Mesendoderm (in vitro differentiated cells): Measurements from ENCODE around the gene SAMD7.

Source experiments
- DNase-seq: peaks from one replicate; pipeline ENCODE4 v3.0.0; 2013
- H2AK5ac ChIP-seq: 2 replicates; pipeline ENCODE4 v1.6.1; 2013; ENCODE audit warnings: low read length, inconsistent platforms
- H2BK120ac ChIP-seq: 2 replicates; pipeline ENCODE4 v1.6.1; 2013; ENCODE audit warnings: low read depth, mild to moderate bottlenecking, low read length, moderate library complexity, mixed read lengths
- H2BK15ac ChIP-seq: replicated peaks from 2 replicates; pipeline ENCODE4 v1.6.1; 2013; ENCODE audit warnings: low read depth, mild to moderate bottlenecking, moderate library complexity
- H2BK5ac ChIP-seq: 2 replicates; pipeline ENCODE4 v1.6.1; 2013; ENCODE audit warnings: low read length, inconsistent platforms
- H3K18ac ChIP-seq: 2 replicates; pipeline ENCODE4 v1.6.1; 2013; ENCODE audit warnings: mild to moderate bottlenecking, low read length, mixed read lengths
- H3K23ac ChIP-seq: one replicate; pipeline ENCODE4 v1.6.1; 2013; ENCODE audit warnings: low read length
- H3K27ac ChIP-seq: 2 replicates; pipeline ENCODE4 v1.5.1; 2013; ENCODE audit warnings: low read depth, mild to moderate bottlenecking, inconsistent platforms, low read length, moderate library complexity
- H3K27me3 ChIP-seq: 2 replicates; pipeline ENCODE4 v1.6.1; 2013; ENCODE audit warnings: low read length, control low read depth, mild to moderate bottlenecking, inconsistent platforms; ENCODE audit not compliant: insufficient read depth, poor library complexity
- H3K36me3 ChIP-seq: 2 replicates; pipeline ENCODE4 v1.6.1; 2013; ENCODE audit warnings: low read length, inconsistent platforms; ENCODE audit not compliant: control insufficient read depth, insufficient read depth
- H3K4ac ChIP-seq: one replicate; pipeline ENCODE4 v1.6.1; 2013; ENCODE audit warnings: low read depth, mild to moderate bottlenecking, low read length, moderate library complexity
- H3K4me1 ChIP-seq: 2 replicates; pipeline ENCODE4 v1.6.1; 2013; ENCODE audit warnings: low read depth, low read length, inconsistent platforms; ENCODE audit not compliant: control insufficient read depth
- H3K4me2 ChIP-seq: 2 replicates; pipeline ENCODE4 v1.6.1; 2013; ENCODE audit warnings: low read length
- H3K4me3 ChIP-seq: 2 replicates; pipeline ENCODE4 v1.5.1; 2013; ENCODE audit warnings: mild to moderate bottlenecking, low read length
- H3K56ac ChIP-seq: one replicate; pipeline ENCODE4 v1.6.1; 2013; ENCODE audit warnings: low read length
- H3K79me1 ChIP-seq: 2 replicates; pipeline ENCODE4 v1.6.1; 2013; ENCODE audit warnings: low read length, inconsistent platforms
- H3K79me2 ChIP-seq: 2 replicates; pipeline ENCODE4 v1.6.1; 2013; ENCODE audit warnings: mild to moderate bottlenecking, low read length; ENCODE audit not compliant: control insufficient read depth, insufficient read depth
- H3K9ac ChIP-seq: 2 replicates; pipeline ENCODE4 v1.6.1; 2013; ENCODE audit warnings: low read length, inconsistent platforms
- H4K5ac ChIP-seq: one replicate; pipeline ENCODE4 v1.6.1; 2013; ENCODE audit warnings: low read length
- H4K8ac ChIP-seq: one replicate; pipeline ENCODE4 v1.6.1; 2013; ENCODE audit warnings: low read depth, mild to moderate bottlenecking, control low read depth, low read length, moderate library complexity
- WGBS: extraction: QIAGEN DNeasy Blood & Tissue Kit; methylation state at CpG from one replicate; pipeline ENCODE4 v1.1.7; 2013; ENCODE audit warnings: low lambda C conversion rate, missing lambda C conversion rate; ENCODE audit not compliant: insufficient coverage; ENCODE audit errors: extremely low coverage; 5-methylcytosine and 5-hydroxymethylcytosine counted together

The SAMD7 gene

DNA sequence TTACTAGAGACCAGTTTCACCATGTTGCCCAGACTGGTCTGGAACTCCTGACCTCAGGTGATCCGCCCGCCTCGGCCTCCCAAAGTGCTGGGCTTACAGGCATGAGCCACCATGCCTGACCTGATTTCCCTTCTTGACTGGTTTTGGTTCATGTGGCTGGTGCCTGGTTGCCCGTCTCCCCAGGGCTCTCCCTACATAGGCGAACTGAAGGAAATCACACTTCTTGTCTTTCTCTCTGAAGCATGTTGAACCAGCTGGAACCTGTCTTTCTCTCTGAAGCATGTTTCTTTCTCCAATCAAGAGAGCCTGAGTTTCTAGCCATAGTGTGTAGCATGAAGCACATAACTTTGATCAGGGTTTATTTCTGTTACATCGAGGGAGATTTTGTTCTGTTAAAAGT lies 16.3 kb upstream of the SAMD7 start:
- Histone ChIP-seq H3K27me3 (no peaks in the 10 kb centered on the region), H2BK120ac (no peak overlapping the region), H2BK5ac (no peak overlapping the region), H3K36me3 (no peaks in the 10 kb centered on the region), H3K56ac (no peak overlapping the region), H4K5ac (no peak overlapping the region), H4K8ac (no peak overlapping the region), H3K18ac (no peak overlapping the region), H3K4ac (no peak overlapping the region), H3K79me2 (no peaks in the 10 kb centered on the region), H2AK5ac (no peak overlapping the region), H3K27ac (no peak overlapping the region), H3K4me2 (no peak overlapping the region), H3K4me3 (no peak overlapping the region), H3K23ac (no peak overlapping the region), H3K4me1 (no peaks in the 10 kb centered on the region), H3K79me1 (no peaks in the 10 kb centered on the region), H3K9ac (no peak overlapping the region), H2BK15ac (no peak overlapping the region)
- WGBS, result no CpG with 5 or more reads among the region's 6 CpGs
- no peak for DNase-seq

DNA sequence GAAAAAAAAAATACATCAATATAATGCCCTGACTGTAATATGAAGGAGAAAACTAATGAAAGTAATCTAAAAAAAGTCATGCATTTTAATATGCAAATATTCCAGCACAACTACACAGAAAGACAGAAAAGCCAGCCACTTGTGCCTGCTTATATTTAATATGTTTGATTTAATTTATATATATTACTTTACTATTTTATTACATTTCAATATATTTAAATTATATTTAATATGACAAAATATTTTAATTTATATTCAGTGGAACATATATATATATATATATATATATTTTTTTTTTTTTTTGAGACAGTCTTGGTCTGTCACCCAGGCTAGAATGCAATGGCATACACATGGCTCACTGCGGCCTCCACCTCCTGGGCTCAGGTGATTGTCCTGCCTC lies 14.1 kb upstream of the SAMD7 start:
- Histone ChIP-seq H3K79me2 (no peaks in the 10 kb centered on the region), H4K5ac (no peak overlapping the region), H3K18ac (no peak overlapping the region), H3K23ac (no peak overlapping the region), H3K4me3 (no peak overlapping the region), H2BK120ac (no peak overlapping the region), H3K4ac (no peak overlapping the region), H3K9ac (no peak overlapping the region), H3K27me3 (no peaks in the 10 kb centered on the region), H2BK15ac (no peak overlapping the region), H3K27ac (no peak overlapping the region), H3K79me1 (no peaks in the 10 kb centered on the region), H3K4me2 (no peak overlapping the region), H3K36me3 (no peaks in the 10 kb centered on the region), H3K56ac (no peak overlapping the region), H2BK5ac (no peak overlapping the region), H4K8ac (no peak overlapping the region), H2AK5ac (no peak overlapping the region), H3K4me1 (no peaks in the 10 kb centered on the region)
- no CpG with 5 or more reads among the region's 1 CpG for WGBS
- DNase-seq, result no peak

DNA sequence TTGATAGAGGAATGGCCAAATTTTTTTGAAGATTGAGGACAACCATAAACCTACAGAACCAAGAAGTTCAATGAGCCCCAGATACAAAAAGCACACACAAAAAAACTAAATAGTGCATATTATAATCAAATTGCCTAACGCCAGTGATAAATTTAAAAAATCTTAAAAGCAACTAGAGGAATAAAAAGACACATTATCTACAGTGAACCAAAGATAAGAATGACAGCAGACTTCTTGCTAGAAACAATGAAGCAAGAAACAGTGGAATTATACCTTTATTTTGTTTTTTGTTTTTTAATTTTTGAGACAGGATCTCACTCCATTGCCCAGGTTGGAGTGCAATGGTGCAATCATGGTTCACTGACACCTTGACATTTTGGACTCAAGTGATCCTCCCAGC lies 9.9 kb upstream of the SAMD7 start:
- H4K8ac ChIP-seq, result no peak overlapping the region
- H4K5ac ChIP-seq, result no peak overlapping the region
- H3K9ac ChIP-seq, result no peak overlapping the region
- H3K4me1 ChIP-seq, result no peaks in the 10 kb centered on the region
- H3K56ac ChIP-seq, result no peak overlapping the region
- H2BK15ac ChIP-seq, result no peak overlapping the region
- H3K79me1 ChIP-seq, result no peaks in the 10 kb centered on the region
- no peak overlapping the region for H3K4me2 ChIP-seq
- no peak for DNase-seq
- no peak overlapping the region for H3K4ac ChIP-seq
- no peaks in the 10 kb centered on the region for H3K36me3 ChIP-seq
- H2BK5ac ChIP-seq, result no peak overlapping the region
- no CpG with 5 or more reads among the region's 1 CpG for WGBS
- no peak overlapping the region for H3K18ac ChIP-seq
- no peak overlapping the region for H3K4me3 ChIP-seq
- no peak overlapping the region for H2AK5ac ChIP-seq
- no peak overlapping the region for H2BK120ac ChIP-seq
- no peak overlapping the region for H3K27ac ChIP-seq
- no peak overlapping the region for H3K23ac ChIP-seq
- H3K27me3 ChIP-seq, result no peaks in the 10 kb centered on the region
- H3K79me2 ChIP-seq, result no peaks in the 10 kb centered on the region

DNA sequence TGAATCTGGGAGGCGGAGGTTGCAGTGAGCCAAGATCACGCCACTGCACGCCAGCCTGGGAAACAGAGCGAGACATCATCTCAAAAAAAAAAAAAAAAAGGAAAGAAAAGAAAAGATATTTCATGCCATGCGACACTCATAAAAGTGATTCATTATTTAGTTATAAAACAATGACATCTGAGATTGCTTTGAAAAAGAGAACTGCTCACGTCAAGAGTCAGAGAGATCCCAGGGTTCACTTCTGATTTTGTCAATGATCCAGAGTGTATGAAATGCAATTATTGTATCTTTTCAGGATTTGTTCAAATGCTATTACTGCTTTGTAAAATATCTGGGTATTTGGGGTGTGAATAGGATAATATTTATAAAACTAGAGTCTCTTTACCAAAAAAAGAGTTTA lies 6.0 kb upstream of the SAMD7 start:
- H3K9ac ChIP-seq, result no peak overlapping the region
- no peaks in the 10 kb centered on the region for H3K79me1 ChIP-seq
- H3K79me2 ChIP-seq, result no peaks in the 10 kb centered on the region
- no peak overlapping the region for H4K8ac ChIP-seq
- H3K23ac ChIP-seq, result no peak overlapping the region
- no peaks in the 10 kb centered on the region for H3K27me3 ChIP-seq
- H3K27ac ChIP-seq, result no peak overlapping the region
- no peak overlapping the region for H2AK5ac ChIP-seq
- H3K4me3 ChIP-seq, result no peak overlapping the region
- no peak overlapping the region for H3K4ac ChIP-seq
- no peak for DNase-seq
- no peak overlapping the region for H3K4me2 ChIP-seq
- no peak overlapping the region for H2BK15ac ChIP-seq
- H3K56ac ChIP-seq, result no peak overlapping the region
- peaks cover 6% of the 10 kb centered on the region for H3K4me1 ChIP-seq
- H4K5ac ChIP-seq, result no peak overlapping the region
- H3K18ac ChIP-seq, result no peak overlapping the region
- no peak overlapping the region for H2BK5ac ChIP-seq
- no peak overlapping the region for H2BK120ac ChIP-seq
- no CpG with 5 or more reads among the region's 6 CpGs for WGBS
- no peaks in the 10 kb centered on the region for H3K36me3 ChIP-seq

DNA sequence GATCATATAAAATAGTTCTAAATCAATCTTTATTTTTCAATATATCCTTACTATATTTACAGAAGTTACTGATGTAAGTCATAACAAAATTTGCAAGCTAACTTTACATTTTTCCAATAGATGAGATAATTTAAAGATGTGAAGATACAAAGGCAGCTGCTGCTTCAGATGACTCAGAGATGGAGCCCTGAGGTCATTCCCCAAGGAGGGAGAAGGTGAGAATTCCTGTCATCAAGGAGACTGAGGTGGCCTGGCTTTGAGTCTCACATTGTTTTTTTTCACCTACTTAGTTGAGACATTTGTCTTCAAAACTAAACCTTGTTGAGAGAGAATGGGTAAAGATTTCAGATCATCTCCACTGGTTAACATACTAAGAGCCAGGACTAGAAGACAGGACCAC lies 3.9 kb upstream of the SAMD7 start:
- Histone ChIP-seq H3K36me3 (no peaks in the 10 kb centered on the region), H3K18ac (no peak overlapping the region), H3K27me3 (no peaks in the 10 kb centered on the region), H3K4me1 (peaks cover 6% of the 10 kb centered on the region), H2BK5ac (no peak overlapping the region), H3K4me2 (no peak overlapping the region), H3K4me3 (no peak overlapping the region), H3K9ac (no peak overlapping the region), H3K79me1 (no peaks in the 10 kb centered on the region), H2BK120ac (no peak overlapping the region), H2BK15ac (no peak overlapping the region), H3K4ac (no peak overlapping the region), H4K8ac (no peak overlapping the region), H3K79me2 (no peaks in the 10 kb centered on the region), H3K23ac (no peak overlapping the region), H4K5ac (no peak overlapping the region), H2AK5ac (no peak overlapping the region), H3K27ac (no peak overlapping the region), H3K56ac (no peak overlapping the region)
- peak; percentile 94 for DNase-seq

DNA sequence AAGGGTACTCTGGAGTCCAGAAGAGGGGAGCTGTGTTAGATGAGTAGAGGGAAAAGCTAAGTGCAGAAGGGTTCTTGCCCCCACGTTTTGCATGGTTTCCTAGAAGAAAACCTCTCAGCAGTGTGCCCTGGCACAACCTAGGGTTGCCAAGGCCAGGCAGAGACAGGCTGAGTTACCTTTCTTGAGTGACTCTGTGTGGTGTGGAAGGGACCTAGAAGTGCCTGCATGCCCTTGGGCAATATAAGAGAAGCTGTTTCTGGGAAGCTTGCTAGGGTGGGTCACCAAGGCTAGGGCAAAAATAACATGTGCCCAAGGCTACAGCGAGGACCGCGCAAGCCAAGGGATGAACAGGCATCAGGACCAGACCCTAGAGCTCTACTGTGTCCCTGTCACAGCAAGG lies 3.4 kb upstream of the SAMD7 start:
- no peaks in the 10 kb centered on the region for H3K36me3 ChIP-seq
- H3K79me2 ChIP-seq, result no peaks in the 10 kb centered on the region
- no peaks in the 10 kb centered on the region for H3K79me1 ChIP-seq
- no peak overlapping the region for H3K23ac ChIP-seq
- H3K4me3 ChIP-seq, result no peak overlapping the region
- no peak overlapping the region for H2BK15ac ChIP-seq
- H3K27ac ChIP-seq, result peak overlapping the region; percentile 30
- H3K27me3 ChIP-seq, result no peaks in the 10 kb centered on the region
- peak overlapping the region; percentile 56 for H2AK5ac ChIP-seq
- peak; percentile 35 for DNase-seq
- no peak overlapping the region for H3K4me2 ChIP-seq
- H3K9ac ChIP-seq, result no peak overlapping the region
- no peak overlapping the region for H4K8ac ChIP-seq
- H3K56ac ChIP-seq, result peak overlapping the region; percentile 67
- H3K18ac ChIP-seq, result no peak overlapping the region
- no peak overlapping the region for H3K4ac ChIP-seq
- no peak overlapping the region for H2BK120ac ChIP-seq
- no CpG with 5 or more reads among the region's 4 CpGs for WGBS
- H2BK5ac ChIP-seq, result peak overlapping the region; percentile 22
- H4K5ac ChIP-seq, result no peak overlapping the region
- peaks cover 6% of the 10 kb centered on the region for H3K4me1 ChIP-seq
